H9 (cell line): ENCODE measurements around the gene ROR1. TPM values are rescaled to one million over a fixed set of nuclear protein-coding genes. Genes with fewer than 3 reads are reported as not detected.

Experiments used
- DNase-seq: peaks from one replicate; pipeline ENCODE4 v3.0.0-alpha.2; 2017
- H2AFZ ChIP-seq: one replicate; pipeline ENCODE4 v1.6.1; 2013; ENCODE audit warnings: mild to moderate bottlenecking, low read length, control low read depth, moderate library complexity
- H2AK5ac ChIP-seq: 2 replicates; pipeline ENCODE4 v1.6.1; 2013; ENCODE audit warnings: low read length, control low read depth, mixed read lengths; ENCODE audit not compliant: insufficient read length
- H2BK120ac ChIP-seq: one replicate; pipeline ENCODE4 v1.6.1; 2013; ENCODE audit warnings: low read depth, mild to moderate bottlenecking, low read length, control low read depth, inconsistent platforms; ENCODE audit not compliant: poor library complexity, severe bottlenecking
- H2BK12ac ChIP-seq: 2 replicates; pipeline ENCODE4 v1.6.1; 2013; ENCODE audit warnings: low read length, control low read depth, mixed read lengths, low read depth; ENCODE audit not compliant: insufficient read length
- H2BK15ac ChIP-seq: 2 replicates; pipeline ENCODE4 v1.6.1; 2013; ENCODE audit warnings: low read depth, low read length, control low read depth
- H2BK20ac ChIP-seq: one replicate; pipeline ENCODE4 v1.6.1; 2013; ENCODE audit warnings: low read depth, mild to moderate bottlenecking, low read length, control low read depth, inconsistent platforms; ENCODE audit not compliant: poor library complexity, severe bottlenecking
- H2BK5ac ChIP-seq: 2 replicates; pipeline ENCODE4 v1.6.1; 2013; ENCODE audit warnings: low read length, control low read depth, mixed read lengths; ENCODE audit not compliant: insufficient read length
- H3K14ac ChIP-seq: 2 replicates; pipeline ENCODE4 v1.6.1; 2013; ENCODE audit warnings: low read length, control low read depth; ENCODE audit not compliant: insufficient read depth
- H3K18ac ChIP-seq: 2 replicates; pipeline ENCODE4 v1.6.1; 2013; ENCODE audit warnings: low read depth, mild to moderate bottlenecking, mixed read lengths, low read length, control low read depth; ENCODE audit not compliant: insufficient read length
- H3K23ac ChIP-seq: 2 replicates; pipeline ENCODE4 v1.6.1; 2013; ENCODE audit warnings: low read length, control low read depth, mixed read lengths, low read depth; ENCODE audit not compliant: insufficient read length
- H3K23me2 ChIP-seq: 2 replicates; pipeline ENCODE4 v1.6.1; 2013; ENCODE audit warnings: low read depth, mild to moderate bottlenecking, mixed read lengths, low read length, control low read depth; ENCODE audit not compliant: insufficient read length, poor library complexity, severe bottlenecking
- H3K27ac ChIP-seq: 2 replicates; pipeline ENCODE4 v1.5.1; 2013; ENCODE audit warnings: low read length, control low read depth, mixed read lengths, low read depth; ENCODE audit not compliant: insufficient read length
- H3K27me3 ChIP-seq: 2 replicates; pipeline ENCODE4 v1.6.1; 2013; ENCODE audit warnings: low read length, control low read depth, inconsistent platforms; ENCODE audit not compliant: insufficient read depth
- H3K4ac ChIP-seq: 2 replicates; pipeline ENCODE4 v1.6.1; 2013; ENCODE audit warnings: low read depth, mild to moderate bottlenecking, control low read depth, inconsistent platforms, low read length, moderate library complexity
- H3K4me1 ChIP-seq: 2 replicates; pipeline ENCODE4 v1.6.1; 2013; ENCODE audit warnings: low read length, control low read depth, inconsistent platforms; ENCODE audit not compliant: insufficient read depth
- H3K4me2 ChIP-seq: 2 replicates; pipeline ENCODE4 v1.6.1; 2013; ENCODE audit warnings: low read length, control low read depth, mixed read lengths; ENCODE audit not compliant: insufficient read length, insufficient read depth
- H3K56ac ChIP-seq: 2 replicates; pipeline ENCODE4 v1.6.1; 2013; ENCODE audit warnings: low read depth, mild to moderate bottlenecking, mixed read lengths, low read length, control low read depth; ENCODE audit not compliant: insufficient read length
- H3K79me1 ChIP-seq: 2 replicates; pipeline ENCODE4 v1.6.1; 2013; ENCODE audit warnings: low read depth, mild to moderate bottlenecking, moderate library complexity, low read length, control low read depth, inconsistent platforms; ENCODE audit not compliant: insufficient read depth, poor library complexity, severe bottlenecking
- H3K79me2 ChIP-seq: 2 replicates; pipeline ENCODE4 v1.6.1; 2013; ENCODE audit warnings: low read length, control low read depth, inconsistent platforms; ENCODE audit not compliant: insufficient read depth
- H3K9ac ChIP-seq: 2 replicates; pipeline ENCODE4 v1.6.1; 2013; ENCODE audit warnings: low read length, control low read depth, mixed read lengths; ENCODE audit not compliant: insufficient read length; ENCODE audit errors: extremely low read depth
- H3K9me3 ChIP-seq: one replicate; pipeline ENCODE4 v1.6.1; 2013; ENCODE audit warnings: low read depth, low read length, inconsistent platforms; ENCODE audit not compliant: control insufficient read depth
- H3T11ph ChIP-seq: one replicate; pipeline ENCODE4 v1.6.1; 2013; ENCODE audit warnings: mild to moderate bottlenecking, low read length, control low read depth, inconsistent platforms
- H4K20me1 ChIP-seq: one replicate; pipeline ENCODE4 v1.6.1; 2013; ENCODE audit not compliant: control insufficient read depth, insufficient read length, insufficient read depth
- H4K5ac ChIP-seq: 2 replicates; pipeline ENCODE4 v1.6.1; 2013; ENCODE audit warnings: low read depth, mild to moderate bottlenecking, mixed read lengths, low read length, control low read depth; ENCODE audit not compliant: insufficient read length
- H4K8ac ChIP-seq: replicated peaks from 2 replicates; pipeline ENCODE4 v1.6.1; 2013; ENCODE audit warnings: low read length, control low read depth, mixed read lengths, low read depth; ENCODE audit not compliant: insufficient read length
- H4K91ac ChIP-seq: 2 replicates; pipeline ENCODE4 v1.6.1; 2013; ENCODE audit warnings: low read depth, mild to moderate bottlenecking, moderate library complexity, mixed read lengths, low read length, control low read depth; ENCODE audit not compliant: insufficient read length
- H3K27ac Mint-ChIP-seq, 3 experiments: 2 replicates in 2 of 3; 3 replicates in 1 of 3; pipeline ENCODE4 v1.8.0; 2020 to 2021; ENCODE audit warnings: mixed read lengths in 3 of 3, mild to moderate bottlenecking in 1 of 3, moderate library complexity in 1 of 3
- H3K27me3 Mint-ChIP-seq: 2 replicates; pipeline ENCODE4 v1.8.0; 2021; ENCODE audit warnings: low read depth, mild to moderate bottlenecking, moderate library complexity, mixed read lengths
- H3K36me3 Mint-ChIP-seq, 3 experiments: 2 replicates in 2 of 3; 3 replicates in 1 of 3; pipeline ENCODE4 v1.8.0; 2020 to 2021; ENCODE audit warnings: low read depth in 3 of 3, mixed read lengths in 3 of 3; ENCODE audit not compliant: insufficient read depth in 1 of 3
- H3K4me1 Mint-ChIP-seq, 2 experiments: 2 replicates each; pipeline ENCODE4 v1.8.0; 2020; ENCODE audit warnings: mixed read lengths in 2 of 2
- H3K4me3 Mint-ChIP-seq, 2 experiments: 2 replicates in 1 of 2; 3 replicates in 1 of 2; pipeline ENCODE4 v1.8.0; 2020 to 2021; ENCODE audit warnings: mild to moderate bottlenecking in 2 of 2, mixed read lengths in 2 of 2, moderate library complexity in 1 of 2
- H3K9me3 Mint-ChIP-seq, 2 experiments: 2 replicates in 1 of 2; 3 replicates in 1 of 2; pipeline ENCODE4 v1.8.0; 2020; ENCODE audit warnings: mild to moderate bottlenecking in 2 of 2, mixed read lengths in 2 of 2, moderate library complexity in 1 of 2
- CTCF ChIP-seq: fragments of 200-600 bp; sonication (generic); conservative IDR thresholded peaks from 3 replicates; pipeline ENCODE4 v1.8.0; 2021; ENCODE audit warnings: antibody characterized with exemption, mild to moderate bottlenecking
- WGBS: extraction: QIAGEN DNeasy Blood & Tissue Kit; methylation state at CpG from one replicate; pipeline ENCODE4 v1.1.7; 2013; ENCODE audit warnings: missing lambda C conversion rate, low lambda C conversion rate, mixed read lengths; ENCODE audit not compliant: insufficient read length; ENCODE audit errors: extremely low coverage; 5-methylcytosine and 5-hydroxymethylcytosine counted together
- total RNA-seq: library from RNA; stranded (reverse); gene quantifications from 2 replicates; pipeline ENCODE4 v1.2.1, GENCODE V29; 2021

ROR1 gene
- total RNA-seq, 1 experiment from 2014 or later: 75.9 TPM

DNA sequence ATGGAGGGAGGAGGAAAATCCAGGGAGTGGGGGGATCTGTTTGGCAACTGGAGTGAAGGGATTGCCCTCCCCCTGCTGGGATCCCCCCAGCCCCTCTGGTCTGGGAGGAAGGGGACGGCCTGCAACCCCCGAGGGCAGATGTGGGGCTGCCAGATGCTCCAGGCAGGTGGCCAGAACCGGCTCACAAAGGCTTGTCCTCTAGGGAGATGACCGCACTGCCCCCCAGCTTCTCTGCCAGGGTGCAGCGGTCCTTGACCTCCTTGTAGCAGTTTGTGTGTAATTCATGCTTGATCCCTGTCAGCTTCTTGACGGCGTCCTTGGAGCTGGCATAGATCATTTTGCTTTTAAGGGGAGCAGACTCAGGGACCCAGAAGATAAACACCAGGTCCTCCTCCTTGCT, 69.2 kb downstream of the ROR1 start:
- no peaks in the 10 kb centered on the region for H3K79me1 ChIP-seq
- H3K9me3 ChIP-seq: no peaks in the 10 kb centered on the region
- no peak overlapping the region for H3K4ac ChIP-seq
- WGBS: no CpG with 5 or more reads among the region's 7 CpGs
- no peaks in the 10 kb centered on the region for H3K27me3 Mint-ChIP-seq
- H3K4me3 Mint-ChIP-seq: peak overlapping the region in 1 of 2 experiments; percentile 3; a peak in 1 of 5 replicates
- no peak for DNase-seq
- H3K9ac ChIP-seq: no peak overlapping the region
- H2AFZ ChIP-seq: no peak overlapping the region
- H3K4me2 ChIP-seq: no peak overlapping the region
- H3K36me3 Mint-ChIP-seq: no peaks in the 10 kb centered on the region; a peak in 1 of 7 replicates
- H3K23me2 ChIP-seq: no peaks in the 10 kb centered on the region
- H3K4me1 Mint-ChIP-seq: peaks cover 74 to 89% of the 10 kb centered on the region in 2 experiments
- peak overlapping the region in 2 of 3 experiments; percentile 57 to 92; a peak in 4 of 7 replicates for H3K27ac Mint-ChIP-seq
- H3K14ac ChIP-seq: no peak overlapping the region; the same call in 1 of the 2 replicates
- H2BK120ac ChIP-seq: no peak overlapping the region
- no peak overlapping the region for H3K18ac ChIP-seq
- H2BK5ac ChIP-seq: no peak overlapping the region
- no peak overlapping the region for H3T11ph ChIP-seq
- H3K4me1 ChIP-seq: peaks cover 22% of the 10 kb centered on the region
- no peaks in the 10 kb centered on the region for H3K27me3 ChIP-seq
- H2BK20ac ChIP-seq: no peak overlapping the region
- H3K9me3 Mint-ChIP-seq: no peaks in the 10 kb centered on the region
- no peak overlapping the region for H2BK12ac ChIP-seq
- no peak overlapping the region for H4K8ac ChIP-seq
- no peak overlapping the region for H2AK5ac ChIP-seq
- peaks cover 26% of the 10 kb centered on the region for H3K79me2 ChIP-seq
- H4K91ac ChIP-seq: no peak overlapping the region
- H2BK15ac ChIP-seq: no peak overlapping the region
- H3K27ac ChIP-seq: no peak overlapping the region
- no peaks in the 10 kb centered on the region for H4K20me1 ChIP-seq
- H3K23ac ChIP-seq: no peak overlapping the region
- no peak overlapping the region for H4K5ac ChIP-seq
- TF ChIP-seq CTCF: no peak
- no peak overlapping the region for H3K56ac ChIP-seq
